NCI-H1694 (cell line): ENCODE data around the gene ZNF616.
"Not testable (repeated sequence)": the region's sequence is repeated elsewhere in the genome, so short reads cannot be mapped to it uniquely, and the experiment has no call there.

ENCODE experiments used
- DNase-seq: peaks from one replicate; lab custom pipeline; 2025; lab: John Stamatoyannopoulos, UW

The ZNF616 gene

DNA sequence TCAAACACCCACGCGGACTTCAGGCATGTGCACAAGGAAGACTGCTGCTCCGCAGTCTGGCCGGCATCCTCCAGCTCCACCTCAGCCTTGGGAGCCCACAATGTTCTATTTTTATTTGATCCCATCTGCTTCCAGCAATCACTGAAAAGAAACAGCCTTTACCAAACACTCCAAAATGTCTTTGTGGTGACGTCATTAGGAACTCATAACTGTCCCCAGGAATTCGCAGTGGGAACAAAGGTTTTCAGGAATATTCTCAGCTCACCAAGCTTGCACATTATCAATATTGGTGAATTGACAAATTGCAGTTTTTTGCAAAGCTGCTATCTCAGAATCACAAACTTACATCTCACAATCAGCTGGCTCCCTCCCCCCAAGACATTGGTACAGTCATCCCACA, 29.0 kb downstream of the ZNF616 start:
- no peak for DNase-seq

GRCh38 chr19:52102782-52103181, 37.0 kb downstream of the ZNF616 start:
- DNase-seq = no peak

GRCh38 chr19:52101866-52102562, 37.7 kb downstream of the ZNF616 start:
- no peak for DNase-seq

- no peak for DNase-seq
Observed at GRCh38 chr19:52099497-52100138, 40.1 kb downstream of the ZNF616 start.

- not testable (repeated sequence) for DNase-seq
Observed at GRCh38 chr19:52096416-52096815, 43.3 kb downstream of the ZNF616 start.

DNA sequence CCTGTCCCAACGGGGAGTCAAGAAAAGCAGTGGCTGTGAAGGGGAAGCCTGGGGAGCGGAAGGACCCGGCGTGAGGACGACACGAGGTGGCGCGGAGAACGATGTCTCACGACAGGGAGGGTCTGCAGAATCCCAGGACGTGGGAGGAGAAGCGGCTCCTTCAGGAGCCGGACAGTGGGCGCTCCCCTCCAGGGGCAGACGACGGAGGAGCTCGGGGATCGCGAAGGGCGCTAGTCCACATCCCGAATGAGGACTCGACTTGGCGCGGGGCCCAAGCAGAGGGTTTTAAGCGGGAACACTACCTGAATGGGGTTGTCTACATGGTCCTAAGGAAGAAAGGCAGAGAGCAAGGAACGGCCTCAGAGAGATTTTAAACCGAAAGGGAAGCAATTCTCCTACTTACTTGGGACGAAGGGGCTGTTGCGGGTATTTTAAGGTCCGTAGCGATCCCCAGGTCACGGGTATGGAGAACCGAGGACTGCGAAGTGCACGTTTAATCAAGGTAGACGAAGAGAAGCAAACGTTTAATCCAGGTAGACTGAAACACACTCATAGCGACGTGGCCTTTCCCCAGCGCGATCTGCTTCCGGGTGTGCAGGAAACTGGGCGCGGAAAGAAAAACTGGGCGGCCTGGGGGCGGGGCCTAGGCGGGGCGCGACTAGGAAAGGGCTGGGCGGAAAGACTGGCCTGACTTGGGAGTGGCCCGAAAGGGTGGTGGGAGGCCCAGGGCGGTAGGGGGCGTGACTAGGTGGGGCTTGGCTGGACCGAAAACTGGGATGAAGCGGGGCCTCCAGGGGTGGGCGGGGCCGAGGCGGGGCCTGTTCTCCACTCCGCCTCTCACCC, 44.3 kb downstream of the ZNF616 start, which contains the start of gene ZNF841:
Gene ZNF841, minus strand, starts transcription at position 594 of the 843 bp plus-strand sequence. CDS start 10,964 bp downstream, outside the sequence.
- peak; percentile 51 for DNase-seq

- DNase-seq = no peak
Observed at GRCh38 chr19:52094526-52095130, 45.1 kb downstream of the ZNF616 start.

DNA sequence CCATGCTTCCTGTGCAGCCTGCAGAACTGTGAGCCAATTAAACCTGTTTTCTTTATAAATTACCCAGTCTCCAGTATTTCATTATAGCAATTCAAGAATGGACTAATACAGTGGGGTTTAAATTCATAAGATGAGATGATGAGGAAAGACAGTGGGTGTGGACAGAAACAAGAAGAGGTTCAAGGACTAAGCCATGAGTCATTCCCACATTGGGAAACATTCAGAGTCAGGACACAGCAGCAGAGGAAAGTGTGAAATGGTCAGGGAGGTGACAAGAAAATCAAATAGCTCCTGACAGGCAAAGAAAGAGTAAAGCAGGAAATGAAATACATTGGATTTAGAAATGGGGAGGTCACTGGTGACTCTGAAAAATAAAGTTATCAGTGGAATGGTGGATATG, 53.3 kb downstream of the ZNF616 start:
- DNase-seq = no peak

GRCh38 chr19:52070496-52070895, 69.2 kb downstream of the ZNF616 start:
- DNase-seq = no peak

GRCh38 chr19:52069653-52070052, 70.1 kb downstream of the ZNF616 start:
- no peak for DNase-seq

DNA sequence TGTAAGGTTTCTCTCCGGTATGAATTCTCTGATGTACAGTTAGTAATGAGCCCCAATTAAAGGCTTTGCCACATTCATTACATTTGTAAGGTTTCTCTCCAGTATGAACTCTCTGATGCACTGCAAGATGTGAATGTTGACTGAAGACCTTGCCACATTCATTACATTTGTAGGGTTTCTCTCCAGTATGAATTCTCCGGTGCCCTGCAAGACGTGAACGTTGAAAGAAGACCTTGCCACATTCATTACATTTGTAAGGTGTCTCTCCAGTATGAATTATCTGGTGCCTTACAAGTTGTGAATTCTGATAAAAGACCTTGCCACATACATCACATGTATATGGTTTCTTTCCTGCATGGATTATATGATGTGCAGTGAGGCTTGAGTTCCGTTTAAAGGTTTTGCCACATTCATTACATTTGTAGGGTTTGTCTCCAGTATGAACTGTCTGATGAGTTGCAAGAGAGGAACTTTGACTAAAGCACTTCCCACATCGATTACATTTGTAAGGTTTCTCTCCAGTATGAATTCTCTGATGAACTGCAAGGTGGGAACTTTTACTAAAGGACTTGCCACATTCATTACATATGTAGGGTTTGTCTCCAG, 73.4 kb downstream of the ZNF616 start:
- DNase-seq = no peak

DNA sequence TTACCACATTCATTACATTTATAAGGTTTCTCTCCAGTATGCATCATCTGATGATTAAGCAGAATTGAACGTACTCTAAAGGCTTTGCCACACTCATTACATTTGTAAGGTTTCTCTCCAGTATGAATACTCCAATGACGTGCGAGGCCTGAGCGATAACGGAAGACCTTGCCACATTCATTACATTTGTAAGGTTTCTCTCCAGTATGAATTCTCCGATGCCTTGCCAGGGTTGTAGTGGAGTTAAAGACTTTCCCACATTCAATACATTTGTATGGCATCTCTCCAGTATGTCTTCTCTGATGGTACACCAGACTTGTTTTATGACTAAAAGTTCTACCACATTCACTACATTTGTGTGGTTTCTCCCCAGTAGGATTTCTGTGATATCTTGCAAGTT, 74.3 kb downstream of the ZNF616 start:
- DNase-seq = no peak
